HG03025 (cell line): Measurements from ENCODE around the gene TNRC18.
"Not testable (repeated sequence)": the region's sequence is repeated elsewhere in the genome, so short reads cannot be mapped to it uniquely, and the experiment has no call there.

Experiments used
- ATAC-seq: cut with Tn5 transposase; IDR thresholded peaks from one replicate; pipeline ENCODE4 v1.9.1; 2021; ENCODE audit warnings: mild to moderate bottlenecking, moderate library complexity; ENCODE audit not compliant: unreplicated experiment, low FRiP score

The TNRC18 gene, protein sequence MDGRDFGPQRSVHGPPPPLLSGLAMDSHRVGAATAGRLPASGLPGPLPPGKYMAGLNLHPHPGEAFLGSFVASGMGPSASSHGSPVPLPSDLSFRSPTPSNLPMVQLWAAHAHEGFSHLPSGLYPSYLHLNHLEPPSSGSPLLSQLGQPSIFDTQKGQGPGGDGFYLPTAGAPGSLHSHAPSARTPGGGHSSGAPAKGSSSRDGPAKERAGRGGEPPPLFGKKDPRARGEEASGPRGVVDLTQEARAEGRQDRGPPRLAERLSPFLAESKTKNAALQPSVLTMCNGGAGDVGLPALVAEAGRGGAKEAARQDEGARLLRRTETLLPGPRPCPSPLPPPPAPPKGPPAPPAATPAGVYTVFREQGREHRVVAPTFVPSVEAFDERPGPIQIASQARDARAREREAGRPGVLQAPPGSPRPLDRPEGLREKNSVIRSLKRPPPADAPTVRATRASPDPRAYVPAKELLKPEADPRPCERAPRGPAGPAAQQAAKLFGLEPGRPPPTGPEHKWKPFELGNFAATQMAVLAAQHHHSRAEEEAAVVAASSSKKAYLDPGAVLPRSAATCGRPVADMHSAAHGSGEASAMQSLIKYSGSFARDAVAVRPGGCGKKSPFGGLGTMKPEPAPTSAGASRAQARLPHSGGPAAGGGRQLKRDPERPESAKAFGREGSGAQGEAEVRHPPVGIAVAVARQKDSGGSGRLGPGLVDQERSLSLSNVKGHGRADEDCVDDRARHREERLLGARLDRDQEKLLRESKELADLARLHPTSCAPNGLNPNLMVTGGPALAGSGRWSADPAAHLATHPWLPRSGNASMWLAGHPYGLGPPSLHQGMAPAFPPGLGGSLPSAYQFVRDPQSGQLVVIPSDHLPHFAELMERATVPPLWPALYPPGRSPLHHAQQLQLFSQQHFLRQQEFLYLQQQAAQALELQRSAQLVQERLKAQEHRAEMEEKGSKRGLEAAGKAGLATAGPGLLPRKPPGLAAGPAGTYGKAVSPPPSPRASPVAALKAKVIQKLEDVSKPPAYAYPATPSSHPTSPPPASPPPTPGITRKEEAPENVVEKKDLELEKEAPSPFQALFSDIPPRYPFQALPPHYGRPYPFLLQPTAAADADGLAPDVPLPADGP (N-terminal part only)

DNA sequence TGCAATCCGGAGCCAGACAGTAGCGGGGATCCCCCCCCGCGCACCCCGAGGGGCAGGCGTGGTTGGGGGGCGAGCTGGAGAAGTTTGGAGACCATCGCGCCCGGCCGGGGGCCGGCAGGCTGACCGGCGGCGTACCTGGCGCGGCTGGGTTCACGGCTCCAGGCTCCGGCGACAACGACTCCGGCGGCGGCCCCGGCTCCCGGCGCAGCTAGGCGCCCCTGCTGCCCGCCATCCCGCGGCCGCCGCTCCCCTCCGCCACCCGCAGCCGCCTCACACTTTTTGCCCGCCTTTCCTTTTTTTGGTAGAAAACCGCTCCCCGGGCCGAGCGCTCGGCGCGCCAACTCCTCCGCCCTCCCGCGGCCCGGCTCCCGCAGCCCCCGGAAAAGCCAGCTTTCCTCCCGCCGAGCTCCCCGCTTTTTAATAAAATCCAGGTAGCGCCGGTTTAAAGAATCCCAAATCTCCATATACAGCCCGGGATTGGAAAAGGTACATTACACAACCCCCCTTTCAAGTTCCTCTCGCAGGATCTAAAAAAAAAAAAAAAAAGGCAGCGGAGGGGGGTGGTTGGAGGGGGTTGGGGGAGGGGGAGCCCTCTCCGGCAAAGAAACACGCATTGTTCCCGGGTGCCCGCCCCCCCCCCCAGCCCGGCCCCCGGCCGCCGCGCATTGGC, at the start of gene TNRC18:
TNRC18 (minus strand) TSS at position 529 of the 670 bp plus-strand sequence. CDS start 2,588 bp downstream, outside the sequence.
- ATAC-seq = no peak

DNA sequence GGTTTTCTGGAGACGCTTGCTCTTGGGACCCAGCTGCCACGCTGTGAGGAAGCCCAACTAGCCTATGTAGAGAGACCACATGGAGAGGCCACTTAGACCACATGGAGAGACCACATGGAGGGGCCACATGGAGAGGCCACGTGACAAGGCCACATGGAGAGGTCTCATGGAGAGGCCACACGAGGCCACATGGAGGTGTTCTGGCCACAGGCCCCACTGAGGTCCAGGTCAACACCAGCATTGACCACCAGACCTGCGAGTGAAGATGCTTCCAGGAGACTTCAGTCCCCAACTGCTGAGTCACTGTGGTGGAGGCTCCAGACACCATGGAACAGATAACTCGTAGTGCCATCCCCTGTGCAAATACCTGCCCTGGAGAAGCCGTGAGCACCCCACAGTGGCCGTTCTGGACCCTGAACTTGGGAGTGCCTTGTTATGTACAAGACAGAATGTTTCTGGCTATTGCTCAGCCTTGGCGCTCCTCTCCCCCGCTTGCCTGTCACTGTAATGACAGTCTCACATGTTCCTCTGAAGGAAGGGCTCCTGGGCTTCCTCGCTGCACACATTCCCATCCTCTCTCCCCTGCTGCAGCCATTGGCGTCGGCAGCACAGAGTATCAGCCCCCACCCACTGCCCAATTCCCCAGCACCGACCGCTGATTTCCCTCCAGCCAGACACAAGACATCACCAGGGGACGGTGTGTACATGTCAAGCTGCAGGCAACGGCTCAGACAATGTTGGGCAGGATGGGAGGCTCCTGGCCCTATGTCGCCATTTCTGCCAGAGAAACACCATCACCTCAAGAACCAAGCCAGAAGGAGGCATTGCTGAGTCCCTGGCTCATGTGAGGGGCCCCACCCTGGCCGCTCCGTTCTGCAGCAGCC, 49.0 kb upstream of the TNRC18 start:
- ATAC-seq = no peak

DNA sequence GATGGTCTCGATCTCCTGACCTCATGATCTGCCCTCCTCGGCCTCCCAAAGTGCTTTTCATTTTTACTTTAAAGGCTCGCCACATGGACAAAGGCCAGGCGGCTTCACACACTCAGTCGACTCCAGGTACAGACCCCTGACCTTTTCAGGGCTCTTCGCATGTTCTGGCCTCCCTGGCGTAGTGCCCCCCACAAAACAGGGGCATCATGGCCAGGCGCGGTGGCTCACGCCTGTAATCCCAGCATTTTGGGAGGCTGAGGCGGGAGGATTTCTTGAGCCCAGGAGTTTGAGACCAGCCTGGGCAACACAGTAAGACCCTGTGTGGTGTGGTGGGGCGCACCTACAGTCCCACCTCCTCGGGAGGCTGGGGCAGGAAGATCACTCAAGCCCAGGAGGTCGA, 48.0 kb upstream of the TNRC18 start:
- ATAC-seq = not testable (repeated sequence)

DNA sequence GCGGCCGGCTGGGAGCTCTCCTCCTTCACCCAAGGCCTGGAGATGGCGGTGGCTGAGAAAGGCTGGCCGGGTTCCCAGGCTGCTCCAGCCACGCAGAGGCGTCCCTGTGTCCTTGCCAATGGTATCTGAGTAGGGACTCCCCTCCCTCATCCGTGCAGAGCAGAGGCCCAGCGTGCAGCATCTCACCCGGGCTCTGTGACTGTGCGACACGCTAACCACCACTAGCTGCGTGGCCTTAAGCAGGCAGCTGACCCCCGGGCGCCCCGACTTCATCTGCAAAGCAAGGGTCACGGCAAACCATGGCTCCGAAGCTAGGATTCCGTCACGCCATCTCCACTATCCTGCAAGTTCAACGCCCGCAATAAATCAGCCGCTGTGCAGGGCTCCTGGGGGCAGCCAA, 47.2 kb upstream of the TNRC18 start:
- no peak for ATAC-seq

DNA sequence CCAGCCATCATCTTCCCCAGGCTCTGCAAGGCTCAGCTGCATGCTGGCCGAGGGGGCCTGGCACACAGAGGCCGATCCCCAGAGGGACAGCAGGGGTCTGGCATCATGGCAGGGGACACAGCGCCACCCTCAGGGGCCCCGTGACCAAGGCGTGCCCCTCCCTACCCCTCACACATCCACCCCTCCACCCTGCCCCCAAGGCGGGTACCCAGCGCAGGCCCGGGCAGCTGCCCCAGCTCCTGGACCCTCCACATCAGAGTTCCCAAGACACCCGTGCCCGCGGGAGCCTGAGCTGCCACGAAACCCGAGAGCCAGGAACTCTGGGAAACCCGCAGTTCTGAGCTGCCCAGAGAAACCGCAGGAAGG, 46.5 kb upstream of the TNRC18 start:
- ATAC-seq = no peak

DNA sequence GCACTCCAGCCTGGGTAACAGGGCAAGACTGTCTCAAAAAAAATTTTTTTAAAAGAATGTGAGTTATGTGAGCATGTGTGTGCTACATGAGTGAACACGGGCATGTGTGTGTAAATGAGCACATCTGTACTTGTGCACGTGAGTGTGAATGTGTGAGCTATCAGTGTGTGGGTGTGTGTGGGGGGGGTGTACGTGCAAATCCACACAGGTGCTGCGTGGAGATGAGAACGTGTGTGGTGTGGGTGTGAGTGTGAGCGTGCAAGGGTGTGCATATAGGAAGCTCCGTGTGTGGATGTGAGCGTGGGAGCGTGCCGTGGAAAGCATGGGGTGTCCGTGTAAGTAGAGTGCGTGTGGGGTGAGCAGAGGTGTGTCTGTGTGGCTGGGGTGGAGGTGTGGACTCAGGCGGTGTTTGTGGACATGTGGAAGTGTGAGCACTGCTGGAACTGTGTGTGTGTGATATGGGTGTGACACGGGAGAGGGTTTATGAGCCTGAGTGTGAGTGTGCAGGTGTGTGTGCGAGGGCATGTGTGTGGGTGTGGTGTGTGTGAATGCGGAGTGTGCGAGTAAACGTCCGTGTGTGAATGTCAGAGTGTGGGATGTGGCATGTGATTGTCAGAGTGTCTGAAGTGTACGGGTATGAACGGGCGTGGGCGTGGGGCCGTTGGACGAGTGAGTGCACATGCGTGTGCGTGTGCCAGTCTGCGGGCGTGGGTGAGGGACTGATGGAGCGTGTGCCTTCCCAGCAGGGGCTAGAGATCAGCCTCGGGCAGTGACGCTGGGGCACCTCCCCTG, 45.9 kb upstream of the TNRC18 start:
- ATAC-seq = no peak

DNA sequence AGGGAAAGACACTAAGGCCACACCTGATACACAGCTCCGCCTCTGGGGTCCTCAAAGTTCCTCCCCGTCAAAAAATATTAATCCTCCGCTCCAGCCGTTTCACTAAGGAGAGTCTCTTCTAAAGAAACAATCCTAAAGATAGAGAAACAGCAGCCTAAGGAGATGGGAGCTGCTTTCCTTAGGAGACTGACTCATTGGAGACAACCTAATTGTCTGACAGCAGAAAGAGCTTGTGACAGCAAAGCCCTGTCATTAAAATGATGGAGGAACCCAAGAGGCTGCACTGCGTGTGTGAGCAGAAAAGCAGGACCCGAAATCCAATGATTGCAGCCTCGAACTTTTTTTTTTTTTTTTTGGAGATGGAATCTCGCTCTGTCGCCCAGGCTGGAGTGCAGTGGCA, 44.0 kb upstream of the TNRC18 start:
- no peak for ATAC-seq

DNA sequence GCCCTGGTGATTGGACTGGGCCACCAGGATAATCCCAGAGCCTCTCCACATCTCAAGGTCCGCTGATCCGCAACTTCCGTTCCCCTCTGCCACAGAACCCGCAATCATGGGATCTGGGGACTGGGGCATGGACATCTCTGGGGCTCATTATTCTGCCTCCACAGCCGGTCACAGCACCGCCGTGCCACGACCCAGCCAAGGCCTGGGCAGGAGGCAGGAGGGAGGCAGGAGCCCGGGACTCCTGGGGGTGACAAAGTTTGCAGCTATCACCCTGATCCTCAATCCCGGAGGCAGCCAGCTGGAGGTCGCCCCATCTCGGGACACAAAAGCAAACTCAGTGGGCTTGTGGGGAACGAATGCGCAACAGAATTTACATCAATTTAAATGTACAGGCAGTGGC, 42.9 kb upstream of the TNRC18 start:
- no peak for ATAC-seq

DNA sequence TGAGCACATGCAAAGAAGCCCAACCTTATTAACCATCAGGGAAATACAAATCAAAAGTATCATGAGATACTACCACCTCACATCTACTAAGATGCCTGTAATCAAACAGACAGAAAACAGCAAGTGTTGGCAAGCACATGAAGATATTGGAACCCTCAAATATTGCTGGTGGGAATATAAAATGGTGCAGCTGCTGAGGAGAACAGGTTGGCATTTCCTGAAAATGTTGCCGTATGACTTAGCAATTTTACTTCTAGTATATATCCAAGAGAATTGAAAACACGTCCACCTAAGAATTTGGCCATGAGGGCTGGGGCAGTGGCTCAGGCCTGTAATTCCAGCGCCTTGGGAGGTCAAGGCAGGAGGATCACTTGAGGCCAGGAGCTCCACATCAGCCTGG, 39.4 kb upstream of the TNRC18 start:
- ATAC-seq = no peak

DNA sequence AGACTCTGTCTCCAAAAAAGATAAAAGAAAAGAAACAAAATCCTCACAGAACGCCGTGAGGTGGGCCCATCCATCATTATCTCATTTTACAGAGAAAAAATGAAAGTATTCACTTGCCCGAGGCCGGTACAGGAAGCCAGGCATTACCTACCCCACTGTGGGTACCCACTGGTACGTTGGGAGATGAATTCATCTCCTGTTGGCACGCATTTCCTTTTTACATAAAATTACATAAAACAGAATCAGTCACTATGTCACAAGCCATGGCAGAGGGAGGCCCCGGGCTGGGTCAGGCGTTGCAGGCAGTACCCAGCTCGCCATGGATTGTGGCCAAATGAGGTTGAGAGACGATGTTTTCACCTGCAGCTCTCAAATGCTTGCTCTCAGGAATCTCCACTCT, 38.6 kb upstream of the TNRC18 start:
- no peak for ATAC-seq

DNA sequence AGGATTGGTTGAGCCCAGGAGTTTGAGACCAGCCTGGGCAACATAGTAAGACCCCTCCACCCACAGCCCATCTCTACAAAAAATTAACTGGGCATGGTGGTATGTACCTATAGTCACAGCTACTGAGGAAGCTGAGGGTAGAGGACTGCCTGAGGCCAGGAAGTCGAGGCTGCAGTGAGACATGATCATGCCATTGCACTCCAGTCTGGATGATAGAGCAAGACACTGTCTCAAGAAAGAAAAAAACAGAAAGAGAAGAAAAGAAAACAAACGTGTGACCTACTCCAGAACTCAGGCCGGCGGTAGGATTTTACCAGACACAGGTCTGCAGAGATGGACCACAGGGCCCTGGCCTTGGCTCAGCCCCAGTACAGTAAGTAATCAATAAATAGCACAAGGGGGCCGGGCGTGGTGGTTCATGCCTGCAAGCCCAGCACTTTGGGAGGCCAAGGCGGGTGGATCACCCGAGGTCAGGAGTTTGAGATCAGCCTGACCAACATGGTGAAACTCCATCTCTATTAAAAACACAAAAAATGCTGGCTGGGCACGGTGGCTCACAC, 35.4 kb upstream of the TNRC18 start:
- no peak for ATAC-seq

DNA sequence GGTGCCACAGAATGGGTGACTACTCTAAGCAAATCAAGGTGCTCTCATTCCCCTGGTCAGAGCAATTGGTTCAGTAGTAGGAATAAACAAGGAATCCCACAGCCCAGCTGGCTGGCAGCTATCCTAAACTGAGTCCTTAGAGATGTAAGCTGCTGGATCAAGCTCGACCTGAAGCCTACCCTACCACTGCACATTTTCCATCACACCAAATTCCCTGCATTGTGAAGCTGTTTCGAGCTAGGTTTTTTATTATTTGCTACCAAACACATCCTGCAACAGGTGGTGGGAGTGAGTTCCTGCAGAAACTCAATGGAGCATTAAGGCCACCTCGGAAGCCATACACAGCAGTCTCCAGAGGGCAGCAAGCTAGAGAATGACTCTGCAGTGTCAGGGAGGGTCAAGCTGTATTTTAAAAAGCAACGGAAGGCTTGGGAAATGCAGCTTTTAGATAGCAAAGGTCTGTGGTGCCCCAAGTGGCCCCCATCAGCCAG, 33.7 kb upstream of the TNRC18 start:
- ATAC-seq = no peak

DNA sequence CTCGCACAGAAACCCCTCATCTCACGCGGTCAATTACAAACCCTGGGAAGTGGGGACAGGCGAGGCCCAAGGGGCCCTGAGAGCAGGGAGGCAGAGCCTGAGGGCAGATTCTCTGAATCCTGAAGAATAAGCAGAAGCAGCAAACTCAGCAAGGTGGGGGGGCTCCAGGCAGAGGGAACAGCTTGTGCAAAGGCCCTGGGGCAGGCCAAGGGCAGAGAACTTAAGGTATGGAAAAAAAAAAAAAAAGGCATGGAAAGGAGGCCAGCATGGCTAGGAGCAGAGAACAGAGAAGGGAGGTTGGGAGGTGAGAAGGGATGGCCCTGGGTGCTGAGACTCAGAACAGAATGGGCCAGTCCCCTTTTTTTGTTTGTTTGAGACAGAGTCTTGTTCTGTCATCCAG, 32.8 kb upstream of the TNRC18 start:
- no peak for ATAC-seq

DNA sequence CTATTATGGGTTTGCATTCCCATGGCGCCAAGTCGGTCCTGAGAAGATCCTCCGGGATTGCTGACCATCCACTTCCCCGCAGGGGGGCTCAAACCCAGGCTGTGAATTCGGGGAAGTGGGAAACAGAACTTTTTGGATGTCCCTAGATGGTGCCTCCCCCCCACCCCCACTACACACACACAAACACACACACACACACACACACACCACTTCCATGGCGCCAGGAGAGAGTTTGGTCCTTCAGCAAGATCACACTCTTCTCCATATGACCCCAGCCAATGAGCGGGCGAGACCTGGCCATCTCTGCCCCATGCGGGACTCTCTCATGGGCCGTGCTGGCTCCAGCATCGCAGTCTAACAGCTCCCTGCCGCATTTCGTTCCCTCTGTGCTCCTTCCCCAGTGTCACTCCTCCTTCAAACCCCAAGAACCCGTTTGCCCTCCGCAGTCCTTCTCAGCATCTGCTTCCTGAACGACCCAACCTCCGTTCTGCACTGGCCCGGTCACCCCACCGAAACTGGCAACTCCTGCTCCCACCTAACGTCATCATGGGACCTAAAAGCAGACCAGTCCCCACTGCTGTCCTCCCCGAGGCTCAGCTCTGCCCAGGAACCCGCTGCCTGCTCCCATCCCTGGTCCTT, 32.1 kb upstream of the TNRC18 start:
- no peak for ATAC-seq

DNA sequence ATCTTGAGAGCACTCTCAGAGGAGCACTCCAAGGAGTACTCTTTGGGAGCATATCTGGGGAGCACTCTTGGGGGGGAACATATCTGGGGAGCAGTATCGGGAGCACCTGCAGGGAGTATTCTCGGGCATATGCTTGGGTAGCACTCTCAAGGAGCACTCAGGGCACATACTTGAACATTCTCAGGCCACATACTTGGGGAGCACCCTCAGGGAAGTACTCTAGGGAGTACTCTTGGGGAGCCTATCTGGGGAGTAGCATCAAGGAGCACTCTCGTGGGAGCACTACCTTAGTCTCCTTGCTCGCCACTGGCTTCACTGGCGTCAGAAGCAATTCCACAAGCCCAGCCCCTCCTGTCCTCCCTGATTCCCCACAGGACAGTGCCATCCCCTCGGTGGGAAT, 31.5 kb upstream of the TNRC18 start:
- no peak for ATAC-seq

DNA sequence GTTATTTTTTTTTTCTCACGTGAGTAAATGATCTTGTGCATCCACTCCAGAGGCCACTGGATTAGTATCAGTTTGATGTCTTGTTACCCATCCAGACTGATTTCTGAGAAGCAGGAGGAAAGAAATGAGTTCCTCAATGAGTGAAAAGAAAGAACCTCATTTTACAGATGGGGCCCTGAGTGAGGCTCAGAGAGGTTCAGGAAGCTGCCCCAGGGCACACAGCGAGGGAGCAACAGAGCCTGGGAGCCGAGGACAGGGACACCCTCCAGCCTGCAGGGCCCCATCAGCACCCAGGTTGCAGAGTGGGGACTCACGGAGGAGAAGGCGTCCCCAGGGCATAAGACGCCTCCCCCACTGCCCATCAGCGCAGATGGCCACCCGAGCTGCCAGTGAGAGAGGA, 30.9 kb upstream of the TNRC18 start:
- no peak for ATAC-seq

DNA sequence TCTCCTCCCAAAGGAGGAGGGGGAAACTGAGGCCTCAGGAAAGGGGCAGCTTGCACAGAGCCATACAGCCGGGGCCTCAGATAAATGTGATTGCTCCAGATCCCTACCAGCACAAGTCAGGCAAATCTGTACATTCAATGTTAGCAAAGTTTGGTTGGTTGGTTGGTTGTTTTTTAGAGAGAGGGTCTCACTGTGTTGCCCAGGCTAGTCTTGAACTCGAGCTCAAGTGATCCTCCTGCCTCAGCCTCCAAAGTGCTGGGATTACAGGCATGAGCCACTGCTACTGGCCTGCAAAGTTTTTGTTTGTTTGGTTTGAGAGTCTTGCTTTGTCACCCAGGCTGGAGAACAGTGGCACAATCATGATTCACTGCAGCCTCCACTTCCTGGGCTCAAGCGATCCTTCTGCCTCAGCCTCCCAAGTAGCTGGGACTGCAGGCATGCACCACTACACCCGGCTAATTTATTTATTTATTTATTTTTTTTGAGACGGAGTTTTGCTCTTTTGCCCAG, 30.0 kb upstream of the TNRC18 start:
- ATAC-seq = no peak
